CD4-positive, alpha-beta T cell treated with Interleukin-6 at 100 ng/mL for 8 hours (primary cell): ENCODE results near the gene PRDM5.
"Not testable (repeated sequence)": the region's sequence is repeated elsewhere in the genome, so short reads cannot be mapped to it uniquely, and the experiment has no call there.

Experiments used
- DNase-seq: peaks from one replicate; pipeline ENCODE4 v3.0.0-alpha.2; 2020; ENCODE audit warnings: mixed read lengths, low spot score

PRDM5 gene

DNA sequence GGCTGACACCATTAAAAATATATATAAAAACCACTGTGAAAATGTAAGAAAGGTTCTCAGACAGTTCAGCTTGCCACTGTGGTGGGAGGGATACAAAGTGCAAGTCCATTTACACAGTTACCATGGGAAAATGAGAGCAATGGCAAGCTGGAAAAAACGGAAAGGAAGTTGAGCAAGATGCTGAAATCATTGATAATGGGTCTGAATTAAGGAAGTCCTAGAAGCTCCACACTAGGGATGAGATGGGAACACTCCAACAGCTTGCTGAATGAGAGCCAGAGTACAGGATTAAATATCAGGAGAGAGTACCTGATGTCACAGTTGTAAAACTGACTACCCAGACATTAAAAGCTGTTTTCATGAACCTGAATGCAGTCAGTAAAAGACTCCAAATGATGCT, 218.6 kb downstream of the PRDM5 start:
- DNase-seq, result no peak

DNA sequence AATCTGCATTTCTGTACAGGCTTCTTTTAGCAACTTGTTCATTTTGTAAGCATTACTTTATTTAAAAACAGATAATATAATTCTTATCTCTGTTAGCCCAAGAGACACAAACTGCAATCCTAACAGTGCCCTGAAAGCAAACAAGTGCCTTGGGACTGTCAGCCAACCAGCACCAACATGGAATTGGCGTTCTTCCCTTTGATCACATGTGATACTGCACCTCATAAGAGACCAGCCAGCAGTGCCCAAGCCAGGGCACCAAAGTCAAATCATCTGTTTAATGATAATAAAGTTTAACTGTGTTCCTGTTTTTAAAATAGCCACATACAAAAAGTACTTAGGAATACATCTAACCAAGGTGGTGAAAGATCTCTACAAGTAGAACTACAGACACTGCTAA, 223.2 kb downstream of the PRDM5 start:
- DNase-seq, result no peak

DNA sequence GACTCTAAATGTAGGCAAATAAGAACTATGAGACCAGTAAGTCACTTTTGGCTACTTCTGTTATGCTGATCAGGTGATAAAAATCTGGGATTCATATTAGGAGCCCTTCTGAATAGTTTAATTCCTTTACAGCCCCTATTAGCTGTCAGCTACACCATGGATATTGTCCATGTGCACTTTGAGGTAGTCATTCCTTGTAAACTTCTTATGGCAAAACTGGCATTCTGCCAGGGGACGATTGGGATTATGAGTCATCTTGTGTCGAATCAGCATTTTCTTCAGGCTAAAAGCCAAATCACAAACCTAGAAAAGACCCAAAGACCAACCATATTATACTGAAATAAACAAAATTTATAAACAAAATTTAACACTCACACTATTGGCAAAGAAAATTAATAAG, 227.6 kb downstream of the PRDM5 start:
- no peak for DNase-seq

DNA sequence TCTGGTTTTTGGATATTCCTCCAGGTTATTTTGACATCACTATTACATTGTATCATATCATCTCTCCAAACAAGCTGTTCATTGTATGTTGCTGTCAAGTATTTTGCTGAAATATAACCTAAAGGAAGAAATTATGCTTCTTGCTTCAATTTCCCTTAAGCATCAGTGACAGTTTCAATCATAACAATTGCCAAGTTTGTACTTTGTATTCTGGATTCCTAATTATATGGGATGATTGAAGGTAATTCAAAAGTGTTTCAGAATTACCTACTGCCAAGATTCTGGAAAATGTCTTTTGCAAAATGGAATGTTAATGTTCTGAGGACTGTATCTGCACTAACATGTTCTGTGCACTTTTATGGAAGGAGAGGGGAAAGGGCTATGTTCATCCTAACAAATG, 228.7 kb downstream of the PRDM5 start:
- DNase-seq, result no peak

DNA sequence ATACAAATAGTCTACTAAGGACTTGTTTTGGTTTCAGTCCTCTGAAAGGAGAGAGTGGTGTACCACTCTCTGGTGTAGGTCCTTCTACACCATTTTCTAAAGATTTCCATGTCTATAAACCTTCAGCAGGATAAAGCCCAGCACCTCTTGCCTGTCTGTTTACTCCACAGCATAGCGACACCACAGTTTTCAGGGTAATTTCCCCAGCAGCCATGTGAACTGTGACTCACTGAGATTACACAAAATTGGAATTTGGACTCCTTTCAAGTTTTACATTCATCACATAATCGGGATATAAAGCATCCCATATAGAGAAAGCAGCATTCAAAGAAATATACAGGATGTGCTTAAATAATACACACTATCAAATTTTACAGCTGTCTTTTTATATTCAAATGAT, 229.6 kb downstream of the PRDM5 start:
- DNase-seq, result no peak

DNA sequence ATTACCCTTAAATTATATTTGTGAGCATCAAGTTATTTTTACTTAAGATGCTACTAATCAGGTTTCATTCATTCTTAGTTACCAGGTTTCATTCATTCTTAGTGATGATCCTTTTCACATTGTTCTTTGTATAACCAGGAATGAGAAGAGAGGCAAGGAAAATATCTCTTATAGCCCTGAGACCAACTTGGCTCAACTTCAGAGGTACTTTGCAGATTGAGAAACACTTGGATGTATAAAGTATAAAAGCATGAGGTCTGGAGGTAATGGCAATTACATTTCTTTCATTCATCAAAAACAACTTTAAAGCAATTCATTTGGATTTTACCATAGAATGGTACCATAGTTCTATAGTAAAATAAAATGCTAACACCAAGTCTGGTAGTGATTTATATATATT, 231.0 kb downstream of the PRDM5 start:
- no peak for DNase-seq

DNA sequence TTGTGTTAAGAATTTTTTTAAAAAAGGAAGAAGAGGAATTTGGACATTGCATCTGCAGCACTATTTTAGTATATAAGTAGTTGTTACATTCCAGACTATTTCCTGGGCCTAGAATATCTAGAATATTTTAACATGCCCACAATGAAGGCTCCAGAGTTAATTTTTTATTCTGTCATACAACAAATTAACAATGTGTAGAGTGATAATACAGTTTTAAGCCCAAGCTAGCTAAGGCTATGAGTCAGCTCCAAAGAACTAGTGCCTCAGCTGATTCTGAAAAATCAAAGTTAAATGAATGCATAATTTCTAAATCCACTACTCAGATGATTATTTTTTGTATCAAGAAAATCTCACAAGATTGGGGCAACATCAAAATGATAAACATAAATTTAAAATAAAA, 231.4 kb downstream of the PRDM5 start:
- no peak for DNase-seq

DNA sequence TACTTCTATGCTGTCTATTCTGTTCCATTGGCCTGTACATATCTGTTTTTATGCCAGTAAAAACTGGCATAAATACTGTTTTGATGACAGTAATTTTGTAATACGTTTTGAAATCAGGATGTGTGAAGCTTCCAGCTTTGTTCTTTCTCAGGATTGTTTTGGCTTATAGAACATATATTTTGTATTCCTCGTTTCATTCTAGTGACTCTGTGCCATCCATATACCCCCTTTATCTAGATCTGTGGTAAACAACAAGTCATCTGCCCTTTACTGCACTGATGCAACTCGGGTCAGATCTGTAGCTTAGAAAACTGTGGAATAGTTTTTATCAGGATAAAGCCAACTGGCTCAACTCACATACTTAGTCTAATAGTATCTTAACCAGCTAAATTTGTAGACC, 233.7 kb downstream of the PRDM5 start:
- DNase-seq, result no peak

DNA sequence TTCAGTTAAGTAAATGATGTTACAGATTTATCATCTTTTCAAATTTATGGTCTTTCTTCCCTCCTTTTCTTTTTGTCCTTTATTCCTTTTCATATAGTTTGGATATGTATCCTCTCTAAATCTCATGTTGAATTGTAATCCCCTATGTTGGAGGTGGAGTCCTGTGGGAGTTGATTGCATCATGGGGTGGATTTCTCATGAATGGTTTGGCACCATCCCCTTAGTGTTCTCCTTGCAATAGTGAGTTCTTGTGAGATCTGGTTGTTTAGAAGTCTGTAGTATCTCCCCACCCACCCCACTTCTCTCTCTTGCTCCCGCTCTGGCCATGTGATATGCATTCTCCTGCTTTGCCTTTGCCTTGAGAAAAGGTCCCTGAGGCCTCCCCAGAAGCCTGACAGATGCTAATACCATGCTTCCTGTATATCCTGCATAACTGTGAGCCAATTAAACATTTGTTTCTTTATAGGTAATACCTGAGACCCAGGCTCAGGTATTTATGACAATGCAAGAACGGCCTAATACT, 236.7 kb downstream of the PRDM5 start:
- DNase-seq, result no peak

DNA sequence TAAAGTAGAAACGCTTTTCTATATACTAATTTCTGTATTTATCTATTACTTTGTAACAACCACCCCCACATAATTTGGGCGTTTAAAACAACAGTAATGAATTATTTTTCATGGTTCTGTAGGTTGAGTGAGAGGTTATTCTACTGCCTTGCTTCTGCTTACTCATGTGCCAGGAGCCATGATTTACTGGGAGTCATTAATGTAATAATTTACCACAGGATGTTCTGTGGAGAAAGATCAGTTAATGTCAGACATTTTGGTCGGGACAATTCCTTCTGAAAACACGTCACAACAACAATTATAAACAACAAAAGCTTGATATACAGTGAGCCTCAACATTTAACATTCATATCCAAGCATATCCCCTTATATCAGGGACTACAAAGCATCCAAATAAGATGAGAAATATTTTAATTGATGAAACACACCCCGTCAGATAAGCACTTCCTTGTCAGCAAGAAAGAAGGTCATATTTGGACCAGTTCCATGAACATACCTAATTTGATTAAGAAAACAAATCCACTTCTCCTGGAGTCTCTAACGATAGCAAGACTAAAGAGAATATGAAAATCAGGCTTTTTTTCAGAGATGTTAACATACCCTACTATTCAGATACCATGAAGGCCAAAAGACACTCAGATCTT, 238.5 kb downstream of the PRDM5 start:
- no peak for DNase-seq

DNA sequence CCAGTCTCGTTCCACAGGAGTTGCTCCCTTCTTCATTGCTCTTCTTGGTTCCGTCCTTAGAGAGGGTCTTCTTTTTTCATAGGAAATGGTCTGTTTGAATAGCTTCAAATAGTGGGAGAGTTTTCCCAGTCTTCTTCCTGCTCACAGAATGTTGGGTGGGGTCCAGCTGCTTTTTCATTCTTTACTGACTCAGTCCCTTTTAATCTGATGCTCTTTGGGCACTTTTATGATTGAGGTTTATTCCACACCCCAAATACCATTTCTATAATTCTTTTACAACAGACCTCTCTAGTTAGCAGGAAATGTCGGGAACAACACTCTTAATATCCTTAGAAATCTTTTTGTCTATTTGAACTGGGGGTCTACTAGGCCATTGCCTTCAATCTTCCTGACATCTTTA, 239.5 kb downstream of the PRDM5 start:
- no peak for DNase-seq

DNA sequence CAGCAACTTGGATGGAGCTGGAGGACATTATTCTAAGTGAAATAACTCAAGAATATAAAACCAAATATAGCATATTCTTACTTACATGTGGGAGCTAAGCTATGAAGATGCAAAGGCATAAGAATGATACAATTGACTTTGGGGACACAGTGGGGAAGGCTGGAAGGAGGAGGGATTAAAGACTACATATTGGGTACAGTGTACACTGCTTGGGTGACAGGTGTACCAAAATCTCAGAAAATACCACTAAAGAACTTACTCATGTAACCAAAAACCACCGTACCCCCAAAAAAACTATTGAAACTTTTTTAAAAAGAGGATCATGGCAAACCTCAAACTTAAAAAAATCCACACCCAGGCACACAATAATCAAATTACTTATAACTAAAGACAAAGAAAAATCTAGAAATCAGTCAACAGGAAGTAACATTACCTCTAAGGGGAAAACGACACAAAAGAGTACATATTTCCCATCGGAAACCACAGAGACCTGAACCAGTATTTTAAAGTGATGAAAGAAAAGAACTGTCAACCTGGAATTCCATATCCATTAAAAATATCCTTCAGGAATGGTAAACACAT, 241.8 kb downstream of the PRDM5 start:
- DNase-seq, result no peak

DNA sequence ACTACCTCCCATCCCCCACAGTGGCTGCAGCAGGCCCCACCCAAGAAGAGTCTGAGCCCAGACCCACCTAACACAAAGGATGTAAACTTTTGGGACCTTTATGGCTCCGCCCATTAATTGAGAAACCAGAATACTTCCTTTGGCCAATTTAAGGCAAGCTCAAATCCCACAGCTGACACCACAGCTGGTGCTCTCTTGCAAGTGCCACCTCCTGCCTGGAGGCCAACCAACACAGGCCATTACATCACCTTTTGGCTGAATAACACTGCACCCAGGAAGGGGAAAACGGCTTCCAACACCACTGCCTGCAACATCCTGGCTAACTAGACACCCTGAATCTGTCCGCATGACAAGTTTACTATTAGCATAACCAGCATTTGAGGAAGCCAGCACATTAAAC, 248.8 kb downstream of the PRDM5 start:
- DNase-seq, result no peak

DNA sequence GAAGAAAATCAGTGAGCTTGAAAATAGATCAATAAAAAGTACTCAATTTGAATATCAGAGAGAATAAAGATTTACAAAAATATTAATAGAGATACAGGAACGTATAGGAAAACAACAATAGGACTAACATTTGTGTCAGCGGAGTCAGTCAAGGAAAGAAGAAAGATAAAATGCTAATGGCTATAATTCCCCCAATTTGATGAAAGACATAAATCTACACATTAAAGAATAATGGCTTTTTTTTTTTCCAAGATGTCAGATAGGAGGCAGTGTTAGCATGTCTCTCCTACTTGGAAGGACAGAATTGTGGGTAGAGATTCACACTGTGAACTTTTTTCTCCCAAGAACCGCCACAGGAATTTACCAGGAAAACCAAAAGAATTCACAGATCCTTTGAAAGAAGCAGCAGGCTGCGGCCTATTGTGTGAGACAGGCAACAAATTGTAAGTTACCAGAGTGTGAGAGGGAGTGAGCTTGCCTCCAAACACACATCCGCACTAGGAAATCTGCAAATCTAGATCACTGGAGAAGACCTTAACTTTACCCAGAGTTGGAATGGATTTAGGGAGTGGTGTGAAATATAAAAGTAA, 249.9 kb downstream of the PRDM5 start:
- DNase-seq, result no peak

DNA sequence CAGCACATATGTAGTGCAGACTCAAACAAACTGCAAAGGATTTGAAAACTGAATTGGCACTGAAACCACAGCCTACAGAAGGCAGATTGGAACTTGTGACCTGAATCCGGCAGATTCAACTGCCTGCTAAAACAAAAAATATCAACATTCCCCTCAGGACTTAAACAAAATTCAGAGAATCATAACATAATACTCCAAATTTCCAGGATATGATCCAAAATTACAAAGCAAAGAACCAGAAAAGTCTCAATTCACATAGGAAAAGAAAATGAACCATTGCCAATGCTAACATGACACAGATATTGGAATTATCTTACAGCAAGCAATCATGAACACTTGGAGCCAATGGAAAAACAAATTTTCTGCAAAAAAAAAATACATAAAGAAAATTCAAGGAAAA, 250.4 kb downstream of the PRDM5 start:
- DNase-seq, result no peak

DNA sequence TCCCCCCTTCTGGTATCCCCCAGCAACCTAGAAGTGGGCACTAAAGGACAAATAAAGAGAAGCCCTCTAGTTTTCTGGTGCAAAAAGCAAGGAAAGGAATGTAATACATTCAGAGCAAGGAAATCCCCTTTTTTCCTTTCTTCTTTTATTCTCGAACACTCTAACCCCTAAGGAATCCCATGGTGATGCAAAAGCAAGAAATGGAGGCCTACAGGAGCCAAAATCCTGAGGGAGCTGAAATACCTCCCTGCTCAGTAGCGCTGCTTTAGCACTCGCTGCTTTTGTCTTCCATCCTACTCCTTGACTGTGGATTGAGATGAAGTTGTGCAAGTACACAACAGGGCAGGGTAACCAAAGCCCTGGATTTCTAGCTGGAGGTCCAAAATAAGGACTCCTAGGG, 251.0 kb downstream of the PRDM5 start:
- DNase-seq, result no peak

DNA sequence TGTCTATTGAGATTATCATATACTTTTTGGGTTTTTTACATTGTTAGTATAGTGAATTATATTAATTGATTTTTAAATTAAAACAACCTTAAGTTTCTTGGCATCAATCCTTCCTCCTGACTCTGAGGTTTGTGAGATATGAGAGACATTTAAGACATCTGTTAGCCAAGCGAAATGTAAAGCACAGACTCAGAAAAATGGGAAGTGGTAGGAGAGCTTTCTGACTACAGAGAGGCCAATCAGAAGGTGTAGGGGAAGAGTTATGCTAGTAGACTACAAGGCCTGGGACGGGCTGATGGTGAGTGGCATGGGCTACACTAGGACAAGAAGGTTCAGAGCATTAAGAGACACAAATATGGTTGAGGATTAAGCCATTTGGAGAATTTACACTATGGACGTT, 255.4 kb downstream of the PRDM5 start:
- no peak for DNase-seq

DNA sequence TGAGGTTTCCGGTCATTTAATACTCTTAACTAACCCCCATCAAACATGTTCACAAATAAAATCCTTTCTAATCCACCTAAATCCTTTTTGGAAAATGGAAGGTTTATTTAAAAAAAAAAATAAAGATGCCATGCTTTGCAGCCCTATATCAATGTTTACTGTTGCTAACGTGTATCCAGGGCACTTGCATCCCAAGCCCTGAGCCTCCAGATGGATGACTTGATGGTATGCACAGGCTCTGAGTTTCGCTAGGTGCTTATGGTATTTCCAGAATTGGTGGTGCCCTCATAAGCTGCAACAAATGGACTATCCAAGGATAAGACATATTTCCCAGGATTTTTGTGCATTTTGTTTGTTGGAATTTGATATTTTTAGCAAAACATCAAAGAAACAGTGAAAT, 257.7 kb downstream of the PRDM5 start:
- DNase-seq, result no peak

DNA sequence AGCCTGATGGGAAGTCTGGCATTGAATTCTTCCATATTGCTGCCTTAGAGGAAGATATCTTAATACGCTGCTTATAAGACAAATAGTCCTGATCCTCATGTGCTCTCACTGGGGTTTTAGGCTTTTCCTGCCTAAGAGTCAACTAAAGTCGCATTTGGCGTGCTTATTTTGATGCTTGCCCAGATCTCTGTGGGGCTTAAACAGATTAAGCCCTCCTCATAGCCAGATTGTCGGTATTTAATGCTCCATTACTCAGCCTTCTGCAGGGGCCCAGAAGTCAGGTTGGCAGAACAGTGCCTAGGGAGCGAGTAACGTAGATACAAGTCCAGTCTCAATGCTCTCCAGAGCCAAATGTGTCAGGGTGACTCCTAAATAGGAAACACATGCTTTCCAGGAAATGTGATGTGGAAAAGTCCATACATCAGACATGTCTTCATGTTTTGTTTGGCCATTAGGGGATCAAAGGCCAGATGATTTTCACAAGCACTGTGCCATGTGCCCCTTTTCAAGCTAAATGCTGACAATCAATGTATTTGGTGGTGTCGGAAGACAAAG, 262.8 kb downstream of the PRDM5 start:
- no peak for DNase-seq

DNA sequence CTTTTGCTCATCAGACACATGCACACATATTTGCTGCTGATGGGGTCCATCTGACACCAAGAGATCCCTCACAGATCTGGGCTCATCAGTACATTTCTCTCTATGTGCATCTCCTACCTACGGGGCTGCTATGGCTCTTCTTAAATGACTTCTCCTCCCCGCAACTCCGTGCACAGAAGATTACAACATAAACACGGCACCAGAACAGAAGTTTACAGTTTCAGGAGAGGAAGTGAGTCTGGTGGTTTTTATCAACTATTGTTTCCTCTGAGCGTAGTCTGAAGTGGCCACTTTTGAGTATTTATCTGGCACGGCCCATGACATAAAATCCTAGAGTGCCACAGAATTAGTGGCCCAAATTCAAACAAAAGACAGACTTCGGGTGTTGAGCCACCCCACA, 263.8 kb downstream of the PRDM5 start:
- no peak for DNase-seq

DNA sequence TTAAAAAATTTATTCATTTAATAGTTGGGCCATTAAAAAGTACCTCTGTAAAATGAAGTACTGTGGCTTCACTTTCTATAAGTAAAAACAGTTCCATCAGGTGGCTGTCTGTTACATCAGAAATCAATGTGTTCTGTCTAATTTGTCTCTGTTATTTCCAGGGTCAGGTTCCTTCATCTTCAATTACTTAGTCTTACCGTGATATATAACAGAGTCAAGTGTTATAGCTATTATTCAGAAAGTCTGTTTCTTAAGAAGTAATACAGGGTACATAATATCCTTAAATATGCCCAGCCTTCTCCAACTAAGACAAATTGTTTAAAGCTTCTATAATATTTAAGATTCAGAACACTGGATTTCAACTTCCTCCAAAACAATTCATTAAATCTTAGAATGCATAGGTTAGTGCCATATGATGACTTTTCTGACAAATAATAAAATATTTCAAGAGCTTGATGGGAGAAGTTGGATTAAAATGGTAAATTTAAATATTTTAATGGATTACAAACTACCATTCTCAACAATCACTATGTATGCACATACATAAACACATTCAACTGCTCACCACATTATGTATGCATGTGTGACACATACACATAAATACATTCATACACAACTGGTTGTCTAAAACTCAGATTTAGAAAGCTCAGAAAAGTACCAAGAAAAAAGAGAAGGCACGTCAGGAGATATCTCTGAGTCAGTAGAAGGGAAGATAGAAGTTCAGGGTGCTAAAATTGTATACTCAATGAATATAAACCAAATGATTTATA, 268.5 kb downstream of the PRDM5 start:
- DNase-seq, result no peak

DNA sequence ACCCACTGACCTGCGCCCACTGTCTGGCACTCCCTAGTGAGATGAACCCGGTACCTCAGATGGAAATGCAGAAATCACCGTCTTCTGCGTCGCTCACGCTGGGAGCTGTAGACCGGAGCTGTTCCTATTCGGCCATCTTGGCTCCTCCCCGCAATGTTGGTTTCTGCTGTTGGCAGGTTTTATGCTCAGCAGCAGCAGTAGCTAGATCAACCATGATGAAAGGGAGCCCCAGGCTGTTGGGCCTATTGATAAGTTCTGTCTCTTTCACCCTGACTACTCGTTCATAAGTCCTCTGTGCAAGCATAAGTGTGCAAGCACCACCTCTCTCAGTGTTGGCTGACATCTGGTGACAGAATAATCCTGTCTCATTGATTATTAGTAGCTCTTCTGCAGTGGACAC, 274.2 kb downstream of the PRDM5 start:
- DNase-seq, result not testable (repeated sequence)
